NCI-H774 (cell line): ENCODE results near the gene DEGS2.

Experiments used
- DNase-seq: peaks from one replicate; lab custom pipeline; 2025; lab: John Stamatoyannopoulos, UW

Gene DEGS2

DNA sequence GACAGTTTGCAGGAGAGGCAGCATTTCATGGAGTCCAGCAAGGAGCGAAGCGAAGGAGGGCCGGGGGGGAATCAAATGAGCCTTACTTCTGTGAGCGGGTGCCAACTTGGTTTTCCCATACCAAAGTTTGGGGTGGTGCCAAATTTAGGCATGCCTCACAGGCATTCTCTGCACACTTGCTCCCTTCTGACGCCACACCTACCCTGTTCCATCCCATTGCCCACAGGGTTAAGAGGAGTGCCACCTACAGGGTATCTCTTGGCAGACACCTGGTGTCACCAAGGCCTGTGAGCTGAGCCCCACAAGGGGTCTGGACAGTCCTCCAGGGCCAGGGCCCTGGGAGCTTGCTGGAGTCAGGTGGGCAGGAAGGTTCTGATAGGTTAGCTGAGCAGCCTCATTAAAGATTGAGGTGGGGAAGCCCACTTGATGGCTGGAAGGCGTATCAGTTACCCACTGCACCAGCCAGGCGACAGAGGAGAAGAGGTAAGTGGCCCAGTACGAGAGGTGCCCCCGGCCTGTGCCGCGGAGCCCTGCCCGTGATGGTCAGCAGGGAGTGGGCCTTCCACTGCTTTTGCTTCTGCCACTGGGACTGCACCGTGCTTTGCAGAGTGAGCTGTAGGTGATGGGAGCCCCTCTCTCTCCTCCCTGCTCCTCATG is 45.2 kb downstream of the DEGS2 start:
- DNase-seq = no peak

DNA sequence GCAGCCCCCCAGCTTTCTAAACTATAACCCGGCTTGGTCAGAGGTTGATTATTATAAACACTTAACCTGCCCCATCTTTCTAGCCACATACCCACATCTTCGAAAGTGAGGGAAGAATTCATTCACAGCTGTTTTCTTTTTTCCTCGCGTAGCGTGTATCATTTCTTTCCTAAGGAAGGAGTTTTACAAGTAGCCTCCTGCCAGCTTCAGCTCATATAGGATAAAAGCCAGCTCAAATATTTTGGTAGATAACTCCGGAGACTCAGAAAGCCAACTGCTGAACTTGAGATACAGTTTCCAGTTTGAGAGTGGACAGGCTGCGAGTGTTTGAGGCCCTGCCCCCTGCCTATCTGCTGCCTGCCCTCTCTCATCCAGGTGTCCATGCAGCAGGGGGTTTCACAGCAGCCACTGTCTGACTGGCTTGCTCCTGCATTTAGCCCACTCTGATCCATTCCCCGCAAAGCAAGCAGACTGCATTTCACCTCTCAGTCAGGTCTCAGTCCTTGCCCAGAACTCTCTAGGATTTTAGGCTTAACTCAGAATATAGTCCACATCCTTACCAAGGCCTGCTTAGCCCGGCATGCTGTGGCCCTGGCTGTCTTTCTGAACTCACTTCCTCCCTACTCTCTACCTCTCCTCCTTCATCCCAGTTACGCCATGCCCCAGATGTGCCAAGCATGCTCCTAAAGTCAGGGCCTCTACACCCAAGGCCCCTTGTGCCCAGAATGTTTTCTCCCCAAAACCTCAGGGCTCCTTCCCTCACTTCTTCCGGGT is 47.3 kb downstream of the DEGS2 start:
- DNase-seq = no peak

DNA sequence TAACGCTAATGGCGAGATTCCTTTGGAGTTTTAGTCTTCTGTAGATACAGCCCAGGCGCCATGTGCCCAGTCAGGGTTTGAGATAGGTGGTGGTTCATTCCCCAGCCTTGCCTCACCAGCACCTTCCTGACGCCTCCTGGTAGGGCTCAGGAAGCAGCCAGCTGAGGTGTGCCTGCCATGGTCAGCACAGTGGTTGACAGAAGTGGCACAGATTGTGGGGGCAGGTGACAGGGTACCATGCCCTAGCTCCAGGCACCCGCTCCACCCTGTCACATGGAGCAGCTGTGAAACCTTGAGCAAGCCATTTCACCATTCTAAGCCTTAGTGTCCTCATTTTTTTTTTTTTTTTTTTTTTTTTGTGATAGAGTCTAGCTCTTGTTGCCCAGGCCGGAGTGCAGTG is 48.6 kb downstream of the DEGS2 start:
- DNase-seq = no peak

DNA sequence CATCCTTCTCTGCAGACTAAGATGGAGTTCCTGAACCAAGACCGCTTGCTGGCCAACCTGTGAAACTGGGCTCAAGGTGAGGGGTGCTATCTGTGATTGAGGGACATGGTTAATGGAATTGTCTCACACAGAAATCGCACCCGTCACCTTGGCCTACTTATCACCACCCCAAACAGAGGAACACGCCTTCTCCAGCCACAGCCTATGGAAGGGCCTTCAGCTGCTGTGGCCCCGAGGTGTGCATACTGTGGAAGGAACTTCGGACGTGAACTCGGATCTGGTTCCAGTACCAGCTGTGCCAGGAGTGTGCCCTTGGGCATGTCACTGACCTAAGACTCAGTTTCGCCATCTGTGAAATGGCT is 49.9 kb downstream of the DEGS2 start:
- no peak for DNase-seq

DNA sequence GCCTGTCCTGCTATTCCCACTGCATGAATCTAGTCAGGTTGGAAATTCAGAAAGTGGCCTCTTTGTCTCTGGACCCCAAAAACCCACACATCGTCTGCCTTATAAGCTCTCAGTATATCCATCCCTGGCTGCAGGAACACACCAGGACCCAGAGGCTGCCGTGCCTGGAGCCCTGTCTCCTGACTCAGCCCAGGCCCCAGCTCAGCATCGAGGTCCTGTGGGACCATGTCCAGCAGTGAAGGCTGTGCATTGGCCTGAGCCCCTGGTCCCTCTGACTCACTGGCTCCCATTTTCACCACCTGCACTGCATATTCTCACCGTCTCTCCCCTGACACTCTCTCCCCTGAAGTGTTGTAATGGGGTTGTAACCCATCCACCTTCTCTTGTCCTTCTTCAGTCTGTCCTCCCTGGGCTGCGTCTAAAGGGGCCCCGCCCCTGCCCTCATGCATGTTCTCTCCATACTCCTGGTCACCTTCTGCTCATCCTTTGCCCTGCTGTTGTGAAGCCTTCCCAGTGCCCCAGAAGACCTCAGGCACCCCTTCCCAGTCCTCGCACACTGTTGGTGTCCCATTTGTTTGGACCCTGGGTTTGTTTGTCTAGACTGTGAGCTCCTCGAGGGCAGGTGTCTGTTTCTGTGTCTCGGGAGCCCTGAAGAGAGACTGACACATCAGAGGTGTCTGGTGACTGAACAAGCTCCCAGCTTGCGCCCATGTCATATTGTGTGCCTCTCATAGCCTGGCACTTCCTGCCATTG is 50.4 kb downstream of the DEGS2 start:
- no peak for DNase-seq

DNA sequence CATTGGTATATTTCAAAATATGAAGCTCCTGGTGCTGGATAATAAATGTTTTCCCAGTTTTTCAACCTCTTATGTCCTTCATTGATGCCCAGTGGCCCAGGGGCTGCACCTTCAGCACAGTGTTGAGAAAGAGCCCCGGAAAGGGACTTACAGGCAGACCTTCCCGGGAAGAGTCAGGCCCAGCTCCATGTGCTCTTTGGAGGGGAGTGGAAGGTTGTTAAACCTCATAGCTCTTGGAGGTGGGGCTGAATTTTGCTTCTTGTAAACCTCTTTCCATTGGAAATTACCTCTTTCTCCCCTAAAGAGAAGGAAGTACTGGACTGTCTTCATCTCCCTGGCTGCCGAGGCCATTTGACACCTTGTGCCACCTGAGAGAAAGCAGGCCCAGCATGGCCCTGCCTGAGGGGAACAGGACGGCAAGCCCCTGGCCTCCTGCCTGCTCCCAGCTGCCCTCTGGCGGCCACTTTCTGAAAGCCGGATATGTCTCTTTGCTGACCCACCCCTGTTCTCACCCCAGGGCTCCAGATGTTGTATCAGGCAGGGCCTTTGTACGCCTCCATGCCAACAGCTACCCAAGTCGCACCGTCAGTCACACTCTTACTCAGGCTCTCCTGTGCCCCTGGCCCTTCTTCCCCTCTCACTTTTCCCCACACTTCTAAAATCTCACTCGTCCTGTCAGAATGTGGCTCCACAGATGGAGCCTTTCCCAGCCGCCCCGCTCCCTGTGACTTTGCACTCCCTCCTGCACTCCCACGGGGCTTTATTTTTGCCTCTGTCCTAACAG is 51.2 kb downstream of the DEGS2 start:
- DNase-seq = peak; percentile 54

DNA sequence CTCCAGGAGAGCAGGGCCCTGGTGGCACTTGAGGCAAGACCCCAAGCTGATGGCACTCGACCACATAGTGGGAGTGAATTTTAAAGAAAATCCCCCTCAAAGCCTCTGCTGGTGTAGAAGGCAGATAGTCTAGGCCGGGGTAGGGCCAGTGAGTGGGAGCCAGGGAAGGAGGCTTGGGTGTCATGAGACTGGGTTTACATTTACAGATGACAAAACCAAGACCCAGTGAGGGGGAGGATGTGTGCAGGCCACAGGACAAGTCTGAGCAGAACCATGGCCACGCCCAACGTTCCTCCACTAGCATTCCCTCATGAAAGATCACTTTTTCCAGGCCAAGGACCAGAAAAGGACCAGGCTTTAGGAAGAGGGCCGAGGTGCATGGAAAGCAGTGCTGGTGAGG is 52.2 kb downstream of the DEGS2 start:
- DNase-seq = no peak

DNA sequence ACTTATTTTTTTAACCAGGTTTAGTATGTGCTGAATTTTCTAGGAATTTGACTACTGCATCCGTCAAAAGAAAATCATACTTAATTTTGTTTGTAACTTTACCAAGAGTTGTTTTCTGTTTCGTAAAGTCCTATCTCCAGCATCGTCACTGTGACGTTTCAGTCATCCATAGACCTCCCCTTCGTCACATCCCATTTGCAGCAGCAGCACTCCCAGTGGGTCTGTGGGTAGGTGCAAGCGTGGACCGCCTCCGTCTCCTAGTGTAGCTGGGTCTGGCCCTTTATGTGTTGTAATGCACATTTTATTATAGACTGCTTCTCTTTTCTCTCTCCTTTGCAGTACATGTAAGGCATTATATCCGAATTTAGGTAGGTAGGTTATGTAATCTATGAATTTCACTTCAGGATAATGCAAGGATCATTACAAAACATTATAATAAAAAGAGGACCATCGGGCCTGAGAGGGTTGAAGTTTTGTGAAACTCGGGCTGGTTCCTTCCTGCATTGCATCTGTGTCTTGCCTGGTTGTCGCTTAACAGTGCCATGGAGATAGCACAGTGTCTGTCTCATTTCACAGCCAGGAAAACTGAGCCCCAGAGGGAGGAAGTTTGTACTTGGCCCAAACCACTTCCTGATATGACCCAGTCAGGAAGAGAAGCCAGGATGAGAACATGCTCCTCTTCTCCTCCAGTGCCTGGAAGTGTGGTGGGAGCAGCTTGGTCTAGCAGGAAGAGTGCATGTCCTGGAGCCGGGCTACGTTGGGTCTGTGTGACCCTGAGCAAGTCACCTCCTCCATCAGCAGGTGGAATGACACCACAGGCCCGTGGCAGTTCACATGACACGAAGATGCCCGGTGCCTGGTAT is 53.0 kb downstream of the DEGS2 start:
- no peak for DNase-seq

DNA sequence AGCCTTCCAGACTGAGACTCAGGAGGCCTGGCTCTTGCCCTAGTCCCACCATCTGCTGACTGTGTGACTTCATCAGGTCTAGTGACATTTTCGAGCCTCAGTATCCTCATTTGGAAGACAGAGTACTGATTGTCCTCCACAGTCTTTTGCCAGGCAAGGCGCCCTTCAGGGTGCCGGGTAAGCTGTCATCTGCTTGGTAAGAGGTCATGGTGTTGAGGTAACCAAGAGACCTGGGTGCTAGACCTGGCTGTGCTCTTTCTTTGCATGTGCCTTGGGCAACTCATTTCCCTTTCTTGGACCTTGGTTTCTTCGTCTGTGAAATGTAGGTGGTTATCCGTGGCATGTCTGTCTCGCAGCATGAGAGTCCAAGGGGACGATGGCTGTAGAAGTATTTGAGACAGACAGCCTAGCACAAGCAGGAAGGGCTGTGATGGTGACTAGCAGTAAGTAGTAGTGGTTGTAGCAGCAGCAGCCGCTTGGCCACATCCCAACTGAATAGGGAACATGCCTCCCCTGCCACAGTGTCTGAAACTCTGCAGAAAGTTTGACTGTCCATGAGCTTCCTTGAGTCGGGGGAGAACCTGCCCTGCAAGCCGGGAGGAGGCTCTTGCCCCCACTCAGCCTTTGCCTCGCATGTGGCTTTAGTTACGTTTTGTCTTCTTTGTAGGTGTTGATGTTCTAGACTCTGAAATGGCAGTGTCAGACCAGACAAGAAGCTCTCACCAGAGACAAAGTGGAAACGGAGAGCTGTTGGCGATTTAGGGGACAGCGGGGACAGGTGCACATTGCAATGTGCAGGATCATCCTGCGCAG is 53.9 kb downstream of the DEGS2 start:
- DNase-seq = no peak

DNA sequence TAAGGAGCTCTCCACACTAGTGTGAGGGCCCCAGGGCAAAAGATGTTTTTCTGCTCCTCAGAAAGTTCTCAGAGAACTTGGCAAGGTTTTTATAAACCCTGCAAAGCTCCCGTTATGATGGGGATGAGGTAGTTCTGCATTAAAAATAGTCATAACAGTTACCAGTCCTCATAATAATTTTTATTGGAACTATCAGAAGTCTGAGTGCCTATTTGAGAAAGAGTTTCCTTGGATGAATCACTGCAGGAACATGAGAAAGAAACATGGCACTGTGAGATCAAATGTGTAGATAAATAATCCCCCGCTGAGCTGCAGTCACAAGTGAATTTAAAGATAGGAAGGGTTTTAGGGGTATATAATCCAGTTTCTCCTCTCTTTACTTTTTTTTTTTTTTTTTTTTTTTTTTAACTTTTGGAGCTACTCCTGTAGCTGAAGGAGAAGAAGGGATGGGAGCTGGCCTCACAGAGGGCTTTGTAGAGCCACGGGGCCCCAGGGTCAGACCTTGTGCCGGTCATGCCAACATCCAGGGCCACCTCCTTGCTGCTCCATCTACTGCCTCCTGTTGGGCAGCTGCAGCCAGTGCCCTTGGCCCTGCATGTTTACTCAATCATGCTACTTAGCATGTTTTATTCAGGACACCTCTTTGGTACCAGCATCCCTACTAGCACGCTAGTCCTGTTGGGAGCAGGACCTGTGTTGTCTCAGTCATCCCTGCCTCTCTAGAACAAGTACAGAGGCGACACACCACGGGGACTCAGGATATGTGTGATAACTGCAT is 54.7 kb downstream of the DEGS2 start:
- no peak for DNase-seq

DNA sequence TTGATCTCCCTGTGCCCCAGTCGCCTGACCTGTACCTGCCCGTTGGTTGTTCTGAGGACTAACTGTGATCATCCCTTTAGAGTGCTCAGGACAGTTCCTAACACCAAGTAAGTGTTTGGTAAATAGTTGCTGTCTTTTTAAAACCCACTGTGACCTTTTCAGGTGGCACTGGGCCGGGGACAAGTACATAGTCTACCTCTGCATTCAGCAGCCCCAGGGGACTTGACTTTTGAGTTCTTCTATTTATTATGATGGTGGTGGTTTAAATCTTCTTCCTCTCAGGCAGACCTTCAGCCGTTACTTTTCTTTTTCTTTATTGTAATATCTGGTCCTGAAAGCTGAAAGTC is 55.5 kb downstream of the DEGS2 start:
- no peak for DNase-seq

DNA sequence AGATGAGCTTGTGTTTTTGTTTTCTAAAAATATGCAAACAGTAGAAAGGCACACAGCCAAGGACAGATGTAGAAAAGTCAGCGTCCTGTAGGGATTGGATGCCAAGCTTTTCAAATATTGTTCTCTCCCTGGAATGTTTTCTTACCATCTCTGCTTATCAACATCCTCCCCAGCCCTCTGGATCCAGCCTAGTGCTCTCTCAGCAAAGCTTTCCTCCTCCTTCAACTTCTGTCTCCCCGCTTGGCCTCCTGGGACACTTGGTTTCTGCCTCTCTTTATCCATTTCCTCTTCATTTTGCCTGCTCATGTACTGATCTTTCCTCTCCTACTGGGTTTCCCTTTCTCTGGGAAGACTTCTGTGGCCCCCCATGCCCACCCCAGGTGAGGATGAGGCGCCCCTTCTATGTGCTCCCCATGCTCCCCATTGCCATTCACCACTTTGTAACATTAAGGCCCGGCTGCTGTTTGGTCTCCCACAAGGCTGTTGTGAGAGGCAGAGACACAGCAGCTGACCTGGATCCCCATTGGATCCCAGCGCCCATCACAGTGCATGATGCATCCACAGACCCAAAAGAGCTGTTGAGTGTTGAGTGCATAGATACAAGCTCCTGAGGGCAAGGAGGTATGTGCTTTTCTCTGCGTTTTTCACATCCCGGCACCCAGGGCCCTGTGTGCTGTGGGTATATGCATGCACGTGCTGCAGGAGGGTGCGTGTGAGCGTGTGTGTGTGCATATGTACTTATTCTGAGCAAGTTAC is 56.0 kb downstream of the DEGS2 start:
- DNase-seq = no peak

DNA sequence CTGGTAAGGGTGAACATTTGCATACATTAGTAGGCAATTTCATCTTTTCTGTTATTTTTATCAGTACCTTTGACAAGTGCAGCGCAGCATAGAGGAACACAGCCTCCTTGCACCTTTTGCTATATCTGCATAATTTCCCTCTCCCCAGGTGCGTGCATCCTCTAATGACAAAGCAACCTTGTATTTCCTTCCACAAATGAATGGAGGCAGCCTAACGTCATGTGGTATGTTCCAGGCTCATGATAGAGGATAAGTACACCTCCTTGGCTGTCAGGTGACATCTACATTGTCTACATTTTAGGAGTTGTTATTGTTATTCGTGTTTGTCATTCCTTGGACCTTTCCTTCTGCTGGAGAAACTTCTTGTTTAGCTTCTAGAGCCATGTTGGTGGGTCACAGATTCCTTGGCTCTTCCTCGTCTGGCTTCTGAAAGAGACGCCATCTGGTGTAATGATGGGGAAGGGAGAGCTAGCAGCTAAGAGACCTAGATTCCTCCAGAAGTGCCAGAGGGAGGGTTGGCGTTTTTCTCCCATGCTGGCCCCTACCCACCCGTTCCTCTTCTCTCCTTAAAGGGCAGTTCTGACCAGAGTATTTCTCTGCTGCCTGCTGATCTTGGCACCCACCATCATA is 57.2 kb downstream of the DEGS2 start:
- DNase-seq = no peak

DNA sequence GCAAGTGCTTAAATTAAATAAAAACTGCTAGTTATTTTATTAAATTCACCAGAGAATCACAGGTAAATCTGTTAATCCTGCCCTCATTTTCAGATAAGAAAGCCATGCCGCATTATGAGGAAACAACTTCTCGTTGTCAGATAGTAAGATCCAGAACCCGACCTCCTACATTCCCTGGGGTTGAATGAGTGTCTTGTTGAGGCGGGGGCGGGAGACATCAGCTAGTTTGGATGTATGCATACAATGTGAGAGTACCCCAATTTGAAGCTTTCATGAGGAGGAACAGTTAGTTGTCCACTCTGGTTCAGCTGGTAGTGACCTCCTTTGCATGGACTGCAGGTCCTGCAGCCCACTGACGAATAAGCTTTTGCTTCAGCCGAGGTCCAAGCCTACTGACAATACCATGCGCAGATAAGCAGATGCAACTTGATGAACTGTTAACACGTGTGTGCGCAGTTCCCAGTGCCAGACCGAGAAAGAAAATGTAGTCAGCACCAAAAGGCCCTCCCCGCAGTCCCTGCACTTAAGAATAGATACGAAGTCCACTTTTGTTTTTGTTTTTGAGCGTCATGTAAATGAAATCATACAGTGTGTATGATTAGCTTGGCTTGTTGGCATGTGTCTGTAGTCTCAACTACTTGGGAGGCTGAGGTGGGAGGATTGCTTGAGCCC is 59.3 kb downstream of the DEGS2 start:
- no peak for DNase-seq

DNA sequence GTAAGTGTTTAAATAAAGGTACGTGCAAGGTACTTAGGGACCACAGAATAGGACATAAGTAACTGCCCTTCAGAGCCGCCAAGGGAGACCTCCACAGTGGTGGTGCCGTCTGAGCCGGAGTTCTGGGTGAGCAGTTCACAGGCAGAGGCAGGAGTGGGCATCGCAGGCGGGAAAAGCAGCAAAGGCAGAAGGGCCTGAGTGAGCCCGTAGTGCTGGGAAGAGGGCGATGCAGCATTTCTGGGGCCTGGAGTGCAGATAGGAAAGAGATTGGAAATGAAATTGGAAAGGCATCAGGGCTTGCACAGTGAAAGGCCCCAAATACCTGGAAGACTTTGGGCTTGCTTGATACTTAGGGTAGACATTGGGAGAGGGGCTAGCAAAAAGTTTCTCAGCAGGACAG is 61.3 kb downstream of the DEGS2 start:
- no peak for DNase-seq

DNA sequence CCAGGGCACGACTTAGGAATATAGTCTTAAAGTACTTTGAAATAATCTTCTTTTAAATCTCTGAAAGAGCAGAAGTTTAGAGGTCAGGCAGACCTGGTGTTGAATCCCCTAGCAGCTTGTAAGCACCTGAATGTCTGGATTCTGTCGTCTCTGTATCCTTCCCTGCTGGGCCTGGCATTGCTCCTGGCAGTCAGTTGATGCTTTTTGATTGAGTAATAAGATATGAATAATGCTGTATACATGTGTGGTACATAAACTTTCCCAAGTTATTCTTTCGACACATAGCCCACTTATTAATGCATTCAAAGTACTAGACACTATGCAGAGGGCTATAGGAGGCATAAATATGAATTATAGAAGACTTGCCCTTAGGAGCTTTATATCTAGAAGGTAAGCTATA is 62.8 kb downstream of the DEGS2 start:
- no peak for DNase-seq
